Neuron (in vitro differentiated cells): ENCODE measurements around the gene CASTOR2.
"Not testable (repeated sequence)": the region's sequence is repeated elsewhere in the genome, so short reads cannot be mapped to it uniquely, and the experiment has no call there.

Experiments used
- H2AFZ ChIP-seq: one replicate; pipeline ENCODE4 v1.6.1; 2013; ENCODE audit warnings: low read depth, mild to moderate bottlenecking, inconsistent platforms, low read length, moderate library complexity
- H3K27me3 ChIP-seq: one replicate; pipeline ENCODE4 v1.6.1; 2013; ENCODE audit warnings: low read length; ENCODE audit not compliant: insufficient read depth
- H3K36me3 ChIP-seq: one replicate; pipeline ENCODE4 v1.6.1; 2013; ENCODE audit warnings: low read length; ENCODE audit not compliant: insufficient read depth
- H3K4me1 ChIP-seq: one replicate; pipeline ENCODE4 v1.6.1; 2013; ENCODE audit warnings: low read length; ENCODE audit not compliant: insufficient read depth
- H3K4me3 ChIP-seq: 2 replicates; pipeline ENCODE4 v1.5.1; 2013; ENCODE audit warnings: mild to moderate bottlenecking, low read length, moderate library complexity
- H3K9me3 ChIP-seq: one replicate; pipeline ENCODE4 v1.6.1; 2013; ENCODE audit warnings: low read length

CASTOR2 gene

GRCh38 chr7:74966208-74966854 lies 1.8 kb downstream of the CASTOR2 start:
- not testable (repeated sequence) for H3K9me3 ChIP-seq, H2AFZ ChIP-seq, H3K4me3 ChIP-seq, H3K4me1 ChIP-seq, H3K36me3 ChIP-seq, H3K27me3 ChIP-seq

GRCh38 chr7:74966909-74967308 lies 2.4 kb downstream of the CASTOR2 start:
- H2AFZ ChIP-seq, H3K36me3 ChIP-seq, H3K4me1 ChIP-seq, H3K9me3 ChIP-seq, H3K4me3 ChIP-seq, H3K27me3 ChIP-seq: not testable (repeated sequence)

GRCh38 chr7:74971431-74971830 lies 6.9 kb downstream of the CASTOR2 start:
- H3K36me3 ChIP-seq, H3K27me3 ChIP-seq, H3K4me3 ChIP-seq, H3K9me3 ChIP-seq, H2AFZ ChIP-seq, H3K4me1 ChIP-seq: not testable (repeated sequence)

GRCh38 chr7:74972377-74972776 lies 7.9 kb downstream of the CASTOR2 start:
- not testable (repeated sequence) for H3K9me3 ChIP-seq

GRCh38 chr7:74975959-74976358 lies 11.5 kb downstream of the CASTOR2 start:
- not testable (repeated sequence) for H3K4me3 ChIP-seq, H3K9me3 ChIP-seq, H3K4me1 ChIP-seq, H3K36me3 ChIP-seq, H3K27me3 ChIP-seq, H2AFZ ChIP-seq

More at GRCh38 chr7:74972377-74972776, 7.9 kb downstream of the CASTOR2 start:
- H2AFZ ChIP-seq, H3K27me3 ChIP-seq, H3K4me1 ChIP-seq, H3K4me3 ChIP-seq, H3K36me3 ChIP-seq: not testable (repeated sequence)

GRCh38 chr7:74977523-74977922 lies 13.0 kb downstream of the CASTOR2 start:
- H3K27me3 ChIP-seq, H3K4me1 ChIP-seq, H3K36me3 ChIP-seq, H3K4me3 ChIP-seq, H3K9me3 ChIP-seq, H2AFZ ChIP-seq: not testable (repeated sequence)

- H3K9me3 ChIP-seq, H2AFZ ChIP-seq, H3K4me3 ChIP-seq, H3K36me3 ChIP-seq, H3K27me3 ChIP-seq, H3K4me1 ChIP-seq: not testable (repeated sequence)
These were observed 23.9 kb downstream of the CASTOR2 start for GRCh38 chr7:74988436-74988835.

GRCh38 chr7:74993121-74993520 lies 28.6 kb downstream of the CASTOR2 start:
- Histone ChIP-seq H3K4me1 (peaks cover 13% of the 10 kb centered on the region), H2AFZ (no peak overlapping the region), H3K9me3 (no peaks in the 10 kb centered on the region), H3K27me3 (no peaks in the 10 kb centered on the region), H3K4me3 (no peak overlapping the region), H3K36me3 (no peaks in the 10 kb centered on the region)

- H3K4me1 ChIP-seq: peaks cover 13% of the 10 kb centered on the region
- not testable (repeated sequence) for H2AFZ ChIP-seq, H3K9me3 ChIP-seq, H3K27me3 ChIP-seq, H3K4me3 ChIP-seq, H3K36me3 ChIP-seq
These were observed 30.5 kb downstream of the CASTOR2 start for GRCh38 chr7:74994869-74995543.

GRCh38 chr7:74996361-74996760 lies 31.9 kb downstream of the CASTOR2 start:
- not testable (repeated sequence) for H3K36me3 ChIP-seq, H3K4me3 ChIP-seq, H3K27me3 ChIP-seq, H2AFZ ChIP-seq, H3K9me3 ChIP-seq
- H3K4me1 ChIP-seq: peaks cover 13% of the 10 kb centered on the region

GRCh38 chr7:74997811-74998210 lies 33.3 kb downstream of the CASTOR2 start:
- not testable (repeated sequence) for H3K9me3 ChIP-seq, H3K36me3 ChIP-seq, H3K4me3 ChIP-seq, H2AFZ ChIP-seq, H3K27me3 ChIP-seq
- peaks cover 13% of the 10 kb centered on the region for H3K4me1 ChIP-seq

- H3K36me3 ChIP-seq, H3K27me3 ChIP-seq, H3K9me3 ChIP-seq, H3K4me1 ChIP-seq, H3K4me3 ChIP-seq, H2AFZ ChIP-seq: not testable (repeated sequence)
These were observed 36.9 kb downstream of the CASTOR2 start for GRCh38 chr7:75001356-75001755.

GRCh38 chr7:75010036-75010435 lies 45.5 kb downstream of the CASTOR2 start:
- Histone ChIP-seq H2AFZ (no peak overlapping the region), H3K4me1 (no peaks in the 10 kb centered on the region), H3K36me3 (peaks cover 15% of the 10 kb centered on the region), H3K27me3 (no peaks in the 10 kb centered on the region), H3K4me3 (no peak overlapping the region), H3K9me3 (peaks cover 2% of the 10 kb centered on the region)

- Histone ChIP-seq H3K9me3 (no peaks in the 10 kb centered on the region), H3K4me3 (no peak overlapping the region), H3K4me1 (no peaks in the 10 kb centered on the region), H2AFZ (no peak overlapping the region), H3K36me3 (peaks cover 40% of the 10 kb centered on the region), H3K27me3 (no peaks in the 10 kb centered on the region)
These were observed 53.3 kb downstream of the CASTOR2 start for GRCh38 chr7:75017832-75018231.
